Measurements from ENCODE around the gene ZNF385C.
A peak's percentile ranks its signal among the peaks of the same experiment; 100 is the strongest.

The ZNF385C gene

DNA sequence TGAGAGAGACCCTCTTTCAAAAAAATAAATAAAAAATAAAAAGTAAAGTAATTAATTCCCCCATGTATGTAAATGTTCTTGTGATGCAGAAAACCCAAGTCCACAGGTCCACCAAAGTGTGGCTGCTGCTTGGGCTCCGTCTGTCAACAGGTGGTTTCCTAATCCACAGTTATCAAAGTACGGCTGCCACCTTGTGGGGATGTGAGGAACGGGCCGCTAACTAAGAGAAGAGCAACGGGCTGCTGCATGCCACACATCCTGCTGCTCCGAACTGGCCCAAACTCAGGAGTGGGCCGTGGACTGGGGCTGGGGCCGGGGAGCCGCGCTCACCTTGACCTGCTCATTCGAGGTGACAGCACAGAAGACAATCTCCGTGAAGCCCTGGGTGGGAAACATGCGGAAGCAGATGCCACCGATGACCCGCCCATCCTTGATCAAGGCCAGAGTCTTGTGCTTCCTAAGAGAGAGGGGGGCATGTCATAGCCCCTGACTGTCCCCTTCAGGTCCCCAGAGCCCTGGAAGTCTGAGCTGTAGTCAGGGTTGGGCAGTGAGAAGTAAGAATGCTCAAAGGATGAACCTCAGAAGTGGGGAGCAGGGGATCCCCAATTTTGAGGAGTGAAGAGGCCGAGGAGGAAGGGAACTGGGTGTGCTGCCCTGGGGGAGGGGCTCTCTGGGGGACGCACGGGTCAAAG, 18.6 kb upstream of the ZNF385C start:
- H3K27me3 ChIP-seq (replicated peaks; ENCODE audit: control insufficient read depth, insufficient read depth, low read length, poor library complexity, severe bottlenecking) = no peaks in the 10 kb centered on the region
- H3K4me3 ChIP-seq (ENCODE audit: insufficient read depth, low read depth, low read length, poor library complexity, severe bottlenecking) = no peak overlapping the region
- peak; percentile 65 to 75 (median 67) for DNase-seq
- peaks cover 22% of the 10 kb centered on the region for H3K4me1 ChIP-seq (ENCODE audit: control insufficient read depth, insufficient read depth, low read length, poor library complexity, severe bottlenecking)
- H3K36me3 ChIP-seq (ENCODE audit: control insufficient read depth, insufficient read depth, low read length) = peaks cover 14% of the 10 kb centered on the region
- H3K27ac ChIP-seq (ENCODE audit: insufficient read depth, low read length, poor library complexity, severe bottlenecking) = no peak overlapping the region
- H3K9me3 ChIP-seq (ENCODE audit: control insufficient read depth, low read length) = no peaks in the 10 kb centered on the region

DNA sequence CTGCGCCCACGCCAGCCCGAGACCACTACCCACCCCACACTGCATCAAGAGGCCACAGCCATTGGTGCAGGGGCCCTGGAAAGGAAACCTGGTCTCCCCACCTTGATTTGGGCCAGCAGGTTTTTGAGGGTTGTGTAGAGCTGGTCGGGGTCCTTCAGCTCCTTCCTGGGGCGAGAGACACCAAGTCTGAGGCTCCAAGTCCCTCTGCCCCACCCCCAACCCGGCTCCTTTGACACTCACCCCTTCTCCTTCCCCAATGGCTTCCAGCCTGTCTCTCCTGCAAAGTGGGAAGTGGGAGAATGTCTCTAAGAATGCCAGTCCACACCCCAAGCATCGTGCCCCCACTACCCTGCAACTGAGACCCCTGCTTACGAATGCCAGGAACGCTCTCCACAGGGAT, 15.8 kb upstream of the ZNF385C start:
- H3K27me3 ChIP-seq (replicated peaks; ENCODE audit: control insufficient read depth, insufficient read depth, low read length, poor library complexity, severe bottlenecking) = no peaks in the 10 kb centered on the region
- DNase-seq = no peak
- H3K4me3 ChIP-seq (ENCODE audit: insufficient read depth, low read depth, low read length, poor library complexity, severe bottlenecking) = no peak overlapping the region

DNA sequence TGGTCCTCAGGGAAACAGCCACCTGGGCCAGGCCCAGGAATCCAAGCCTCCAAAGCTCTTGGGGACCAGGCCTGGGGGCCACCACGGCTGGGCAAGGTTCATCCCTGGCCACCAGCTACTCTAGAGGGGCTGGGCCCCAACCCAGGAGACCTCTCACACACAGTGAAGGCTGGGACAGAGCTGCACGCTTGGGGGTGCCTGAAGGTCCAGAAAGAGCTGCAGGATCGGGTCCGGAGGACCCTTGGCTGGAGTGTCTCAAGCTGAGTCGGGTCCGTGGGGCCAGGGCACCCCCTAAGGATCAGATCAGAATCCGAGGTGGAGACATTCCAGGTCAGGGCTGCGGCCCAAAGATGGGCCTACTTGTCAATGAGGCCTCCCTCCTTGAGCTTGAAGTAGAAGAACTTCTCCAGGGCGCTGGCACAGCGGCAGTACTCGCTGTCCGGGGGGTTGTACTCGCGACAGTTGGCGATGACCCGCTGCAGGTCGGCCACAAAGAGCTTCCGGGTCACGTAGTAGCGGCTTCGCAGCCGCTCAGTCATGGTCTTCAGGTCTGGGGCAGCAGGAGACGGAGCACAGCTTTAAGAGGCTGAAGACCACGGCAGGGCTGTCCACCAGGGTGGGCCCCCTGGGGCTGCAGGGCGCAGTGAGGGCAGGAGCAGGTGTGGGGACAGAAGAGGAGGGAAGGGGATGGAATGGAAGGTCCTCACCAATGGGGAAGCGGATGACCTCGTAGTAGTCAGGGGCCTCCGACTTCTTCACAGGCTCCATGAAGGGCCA, 15.2 kb upstream of the ZNF385C start:
- DNase-seq = no peak
- H3K27me3 ChIP-seq (replicated peaks; ENCODE audit: control insufficient read depth, insufficient read depth, low read length, poor library complexity, severe bottlenecking) = no peaks in the 10 kb centered on the region
- peaks cover 24% of the 10 kb centered on the region for H3K4me1 ChIP-seq (ENCODE audit: control insufficient read depth, insufficient read depth, low read length, poor library complexity, severe bottlenecking)
- no peak overlapping the region for H3K4me3 ChIP-seq (ENCODE audit: insufficient read depth, low read depth, low read length, poor library complexity, severe bottlenecking)
- peaks cover 14% of the 10 kb centered on the region for H3K36me3 ChIP-seq (ENCODE audit: control insufficient read depth, insufficient read depth, low read length)
- peak overlapping the region; percentile 82 for H3K27ac ChIP-seq (ENCODE audit: insufficient read depth, low read length, poor library complexity, severe bottlenecking)
- H3K9me3 ChIP-seq (ENCODE audit: control insufficient read depth, low read length) = no peaks in the 10 kb centered on the region

More for the DNA sequence above, 15.8 kb upstream of the ZNF385C start:
- H3K4me1 ChIP-seq (ENCODE audit: control insufficient read depth, insufficient read depth, low read length, poor library complexity, severe bottlenecking) = peaks cover 24% of the 10 kb centered on the region
- H3K27ac ChIP-seq (ENCODE audit: insufficient read depth, low read length, poor library complexity, severe bottlenecking) = no peak overlapping the region
- no peaks in the 10 kb centered on the region for H3K9me3 ChIP-seq (ENCODE audit: control insufficient read depth, low read length)
- peaks cover 14% of the 10 kb centered on the region for H3K36me3 ChIP-seq (ENCODE audit: control insufficient read depth, insufficient read depth, low read length)

- Histone ChIP-seq H3K4me3 (ENCODE audit: insufficient read depth, low read depth, low read length, poor library complexity, severe bottlenecking) (peak within 1 kb of the TSS; percentile 44), H3K4me1 (ENCODE audit: control insufficient read depth, insufficient read depth, low read length, poor library complexity, severe bottlenecking) (peaks cover 30% of the 10 kb centered on the region), H3K27me3 (replicated peaks; ENCODE audit: control insufficient read depth, insufficient read depth, low read length, poor library complexity, severe bottlenecking) (no peaks in the 10 kb centered on the region), H3K36me3 (ENCODE audit: control insufficient read depth, insufficient read depth, low read length) (peaks cover 8% of the 10 kb centered on the region), H3K9me3 (ENCODE audit: control insufficient read depth, low read length) (no peaks in the 10 kb centered on the region), H3K27ac (ENCODE audit: insufficient read depth, low read length, poor library complexity, severe bottlenecking) (peak within 1 kb of the TSS; percentile 82)
- peak; percentile 63 to 73 (median 67) for DNase-seq
Measured at GRCh38 chr17:42112552-42113176, 14.4 kb upstream of the ZNF385C start, which contains the start of gene DHX58. Gene DHX58 (minus strand): TSS chr17:42112714. CDS start chr17:42111892, 822 bp downstream.

DNA sequence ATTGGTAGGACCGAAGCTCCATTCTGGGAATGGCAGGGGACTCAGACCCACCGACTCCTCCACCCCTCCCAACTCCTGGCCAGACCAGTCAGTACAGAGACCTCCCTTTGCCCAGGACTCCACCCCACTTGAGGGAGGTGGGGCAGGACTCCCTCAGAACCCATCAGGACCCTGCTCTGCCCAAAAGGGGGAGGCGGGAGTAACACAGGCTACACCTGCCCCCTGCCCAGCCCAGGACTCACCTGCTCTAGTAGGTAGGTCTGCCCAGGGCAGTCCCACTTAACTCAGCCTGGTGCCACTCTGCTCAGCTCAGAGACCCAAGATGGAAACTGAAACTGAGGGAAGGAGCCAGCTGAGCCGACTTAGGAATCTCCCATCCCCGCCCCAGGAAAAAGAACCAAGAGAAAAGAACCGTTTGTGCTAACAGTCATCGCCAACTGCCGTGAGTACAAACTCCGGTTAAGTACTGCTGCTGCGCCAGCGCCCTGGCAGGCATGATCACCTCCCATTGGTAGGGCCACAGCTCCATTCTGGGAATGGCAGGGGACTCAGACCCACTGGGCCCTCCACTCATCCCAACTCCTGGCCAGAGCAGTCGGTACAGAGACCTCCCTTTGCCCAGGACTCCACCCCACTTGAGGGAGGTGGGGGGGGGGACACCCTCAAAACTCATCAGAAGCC, 13.7 kb upstream of the ZNF385C start:
- H3K4me1 ChIP-seq (ENCODE audit: control insufficient read depth, insufficient read depth, low read length, poor library complexity, severe bottlenecking) = peaks cover 30% of the 10 kb centered on the region
- peak overlapping the region; percentile 44 for H3K4me3 ChIP-seq (ENCODE audit: insufficient read depth, low read depth, low read length, poor library complexity, severe bottlenecking)
- no peaks in the 10 kb centered on the region for H3K9me3 ChIP-seq (ENCODE audit: control insufficient read depth, low read length)
- H3K27ac ChIP-seq (ENCODE audit: insufficient read depth, low read length, poor library complexity, severe bottlenecking) = peak overlapping the region; percentile 82
- H3K36me3 ChIP-seq (ENCODE audit: control insufficient read depth, insufficient read depth, low read length) = peaks cover 1% of the 10 kb centered on the region
- no peaks in the 10 kb centered on the region for H3K27me3 ChIP-seq (replicated peaks; ENCODE audit: control insufficient read depth, insufficient read depth, low read length, poor library complexity, severe bottlenecking)
- peak in 2 of 3 donors; percentile 15 to 25 for DNase-seq

DNA sequence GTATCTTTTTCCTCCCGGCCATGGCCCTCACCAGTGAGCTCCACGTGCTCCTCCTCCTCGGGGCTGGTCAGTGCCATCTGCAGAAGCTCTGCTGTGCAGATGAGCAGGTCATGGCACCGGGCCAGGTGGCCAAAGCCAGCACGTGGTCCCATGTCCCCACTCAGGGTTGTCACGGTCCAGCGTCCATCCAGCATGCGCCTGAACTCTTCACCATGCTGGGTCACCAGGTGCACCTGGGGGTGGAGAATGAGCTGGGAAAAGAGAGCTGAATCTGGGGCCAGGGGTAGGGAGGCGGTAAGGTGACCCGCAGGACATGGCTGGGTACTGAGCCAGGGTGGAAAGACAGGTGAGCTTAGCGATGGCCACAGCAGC, 13.0 kb upstream of the ZNF385C start:
- H3K4me1 ChIP-seq (ENCODE audit: control insufficient read depth, insufficient read depth, low read length, poor library complexity, severe bottlenecking) = peaks cover 30% of the 10 kb centered on the region
- DNase-seq = no peak
- no peak overlapping the region for H3K4me3 ChIP-seq (ENCODE audit: insufficient read depth, low read depth, low read length, poor library complexity, severe bottlenecking)
- no peaks in the 10 kb centered on the region for H3K9me3 ChIP-seq (ENCODE audit: control insufficient read depth, low read length)
- no peaks in the 10 kb centered on the region for H3K27me3 ChIP-seq (replicated peaks; ENCODE audit: control insufficient read depth, insufficient read depth, low read length, poor library complexity, severe bottlenecking)
- H3K27ac ChIP-seq (ENCODE audit: insufficient read depth, low read length, poor library complexity, severe bottlenecking) = peak overlapping the region; percentile 82
- H3K36me3 ChIP-seq (ENCODE audit: control insufficient read depth, insufficient read depth, low read length) = no peaks in the 10 kb centered on the region

DNA sequence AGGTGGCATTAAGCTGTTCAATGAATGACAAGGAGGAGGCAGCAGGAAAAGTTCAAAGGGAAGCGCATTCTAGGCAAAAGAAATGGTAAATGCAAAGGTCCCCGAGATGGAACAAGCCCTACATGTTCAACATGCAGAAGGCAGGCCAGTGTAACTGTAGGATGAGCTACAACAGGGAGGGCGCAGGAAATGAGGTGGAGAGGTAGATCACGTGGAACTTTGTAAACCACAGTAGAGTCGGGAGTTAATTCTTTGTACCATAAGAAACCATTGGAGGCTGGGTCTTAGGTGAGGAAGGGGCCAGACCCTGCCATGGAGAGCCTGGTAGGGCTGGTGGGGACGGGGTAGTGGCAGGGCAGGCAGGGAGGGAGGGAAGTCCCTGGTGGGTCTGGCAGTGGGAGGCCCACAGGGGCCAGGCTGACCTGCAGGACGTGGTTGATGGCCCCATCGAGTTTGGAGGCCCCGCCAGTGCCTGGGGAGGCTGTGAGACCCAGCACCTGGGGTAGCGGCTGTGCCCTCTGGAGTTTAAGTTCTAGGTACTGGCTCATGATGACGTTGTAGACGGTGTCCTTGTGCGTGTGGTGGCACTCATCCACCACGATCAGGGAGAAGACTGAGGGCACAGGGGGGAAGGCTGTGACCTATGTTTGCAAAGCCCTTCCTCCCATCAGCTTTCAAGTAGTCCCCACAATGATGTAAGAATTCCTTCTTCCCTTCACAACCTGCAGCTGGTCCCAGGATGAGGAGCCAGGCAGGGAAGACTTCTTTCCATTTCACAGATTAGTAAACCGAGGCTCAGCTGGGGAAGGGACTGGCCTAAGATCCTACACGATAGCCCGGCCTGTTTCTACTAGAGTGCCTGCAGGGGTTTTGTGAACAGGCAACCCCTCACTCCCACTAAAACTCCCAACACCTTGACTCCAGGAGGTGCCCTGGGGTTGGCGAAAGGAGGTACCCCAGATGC, 12.3 kb upstream of the ZNF385C start:
- Histone ChIP-seq H3K36me3 (ENCODE audit: control insufficient read depth, insufficient read depth, low read length) (peaks cover 4% of the 10 kb centered on the region), H3K4me3 (ENCODE audit: insufficient read depth, low read depth, low read length, poor library complexity, severe bottlenecking) (no peak overlapping the region), H3K27me3 (replicated peaks; ENCODE audit: control insufficient read depth, insufficient read depth, low read length, poor library complexity, severe bottlenecking) (no peaks in the 10 kb centered on the region), H3K4me1 (ENCODE audit: control insufficient read depth, insufficient read depth, low read length, poor library complexity, severe bottlenecking) (peaks cover 30% of the 10 kb centered on the region), H3K27ac (ENCODE audit: insufficient read depth, low read length, poor library complexity, severe bottlenecking) (no peak overlapping the region), H3K9me3 (ENCODE audit: control insufficient read depth, low read length) (no peaks in the 10 kb centered on the region)
- DNase-seq = no peak

- no peak overlapping the region for H3K4me3 ChIP-seq (ENCODE audit: insufficient read depth, low read depth, low read length, poor library complexity, severe bottlenecking)
- no peaks in the 10 kb centered on the region for H3K9me3 ChIP-seq (ENCODE audit: control insufficient read depth, low read length)
- peaks cover 15% of the 10 kb centered on the region for H3K36me3 ChIP-seq (ENCODE audit: control insufficient read depth, insufficient read depth, low read length)
- DNase-seq = no peak
- peaks cover 30% of the 10 kb centered on the region for H3K4me1 ChIP-seq (ENCODE audit: control insufficient read depth, insufficient read depth, low read length, poor library complexity, severe bottlenecking)
- no peaks in the 10 kb centered on the region for H3K27me3 ChIP-seq (replicated peaks; ENCODE audit: control insufficient read depth, insufficient read depth, low read length, poor library complexity, severe bottlenecking)
- no peak overlapping the region for H3K27ac ChIP-seq (ENCODE audit: insufficient read depth, low read length, poor library complexity, severe bottlenecking)
Measured at GRCh38 chr17:42109086-42109485, 10.8 kb upstream of the ZNF385C start.

Measured in effector memory CD4-positive, alpha-beta T cell (primary cell).